GM21825 (cell line): ENCODE data around the gene SFXN3.
"Not testable (repeated sequence)": the region's sequence is repeated elsewhere in the genome, so short reads cannot be mapped to it uniquely, and the experiment has no call there.

Experiments
- ATAC-seq: cut with Tn5 transposase; IDR thresholded peaks from one replicate; pipeline ENCODE4 v1.9.1; 2021; ENCODE audit warnings: mild to moderate bottlenecking, moderate library complexity; ENCODE audit not compliant: unreplicated experiment

SFXN3 gene

DNA sequence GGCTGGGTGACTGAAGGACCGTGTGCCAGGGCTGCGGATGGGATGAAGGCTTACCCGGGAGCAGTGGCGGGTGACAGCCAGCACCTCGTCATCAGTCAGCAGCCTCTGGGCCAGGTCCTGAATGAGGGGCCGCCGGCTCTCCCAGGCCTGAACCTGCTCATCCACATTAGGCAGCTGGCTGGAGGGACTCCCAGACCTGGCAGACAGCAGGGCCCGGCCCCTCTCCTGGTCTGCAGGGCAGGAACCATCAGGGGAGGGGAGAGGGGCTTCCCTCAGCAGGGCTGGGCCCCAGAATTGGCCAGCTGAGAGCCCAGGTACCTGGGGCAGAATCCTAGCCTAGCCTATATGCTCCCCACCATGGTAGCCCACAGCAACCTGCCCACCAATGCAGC lies 15.5 kb upstream of the SFXN3 start:
- ATAC-seq = no peak

DNA sequence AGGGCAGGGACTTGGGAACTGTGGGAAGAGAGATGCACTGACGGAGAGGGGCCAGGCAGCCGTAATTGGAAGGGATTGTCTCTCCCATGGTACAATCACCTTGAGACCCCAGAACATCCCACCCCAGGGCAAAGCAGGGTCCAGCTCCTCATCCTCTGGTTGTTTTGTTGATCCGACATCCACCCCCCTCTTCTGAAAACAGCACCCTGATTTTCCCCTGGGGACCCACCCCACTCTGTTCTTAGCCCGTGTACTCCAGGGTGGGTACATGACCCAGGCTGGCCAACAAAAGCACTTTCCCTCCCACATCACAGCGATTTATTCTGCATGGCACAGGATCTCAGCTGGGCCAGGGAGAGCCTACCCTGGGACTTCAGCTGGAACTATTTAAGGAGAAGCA lies 14.2 kb upstream of the SFXN3 start:
- no peak for ATAC-seq

DNA sequence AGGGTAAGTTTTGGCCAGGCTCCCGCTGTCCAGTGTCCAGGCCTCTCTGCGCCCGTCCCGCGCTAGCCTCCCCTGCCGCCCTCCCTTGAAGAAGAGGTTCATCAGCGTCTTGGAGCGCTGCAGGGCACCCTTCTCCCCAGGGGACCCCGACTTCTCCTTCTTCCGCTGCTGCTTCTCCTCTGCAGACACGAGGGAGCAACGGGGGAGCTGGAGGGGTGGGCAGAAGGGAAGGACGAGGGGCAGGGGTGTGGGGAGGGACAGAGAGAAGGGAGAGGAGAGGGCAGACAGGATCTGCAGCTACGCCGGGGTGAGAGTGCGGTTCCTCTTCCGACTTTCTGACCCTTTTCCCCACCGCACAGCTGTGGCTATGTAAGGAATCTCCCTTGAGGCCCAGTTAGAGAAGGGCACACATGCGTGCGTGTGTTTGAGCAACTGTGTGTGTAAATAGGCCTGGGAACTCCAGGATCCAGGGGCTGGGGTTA lies 12.9 kb upstream of the SFXN3 start:
- no peak for ATAC-seq

DNA sequence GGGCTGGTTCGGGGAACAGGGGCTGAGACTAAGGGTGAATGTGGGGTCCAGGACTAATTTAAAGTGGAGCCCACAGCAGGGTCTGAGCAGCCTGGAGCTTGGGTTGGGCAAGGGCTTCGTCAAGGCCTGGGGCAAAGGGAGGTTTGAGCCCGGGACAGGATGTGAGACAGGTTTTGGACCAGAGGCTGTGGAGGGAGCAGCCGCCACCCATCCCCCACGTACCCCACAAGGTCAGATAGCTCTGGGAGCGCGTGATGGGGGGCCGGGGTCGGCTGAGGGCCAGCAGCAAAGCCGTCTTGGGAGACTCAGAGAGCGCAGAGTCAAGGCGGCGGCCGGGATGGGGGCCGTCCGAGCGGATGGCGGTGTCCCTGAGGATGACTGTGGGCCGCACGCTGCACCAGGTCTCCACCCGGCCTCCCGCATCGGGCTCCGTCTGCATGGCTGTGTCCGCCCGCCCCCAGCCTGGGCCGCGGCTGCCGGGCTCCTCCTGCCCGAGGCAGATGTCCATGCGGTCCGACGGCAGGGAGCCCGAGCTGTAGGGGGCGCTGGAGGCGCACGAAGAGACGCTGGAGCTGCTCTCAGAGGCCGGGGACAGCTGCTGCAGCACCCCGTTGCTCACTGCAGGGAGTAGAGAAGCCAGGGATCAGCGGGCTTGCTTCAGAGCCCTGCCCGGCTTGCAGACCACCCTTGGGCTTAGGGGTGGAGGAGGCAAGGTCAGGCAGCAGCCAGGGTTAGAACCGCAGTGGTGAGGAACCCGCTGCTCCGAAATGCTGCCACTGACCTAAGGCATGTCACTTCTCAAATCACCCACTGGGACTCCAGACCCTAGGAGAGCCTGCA lies 12.2 kb upstream of the SFXN3 start:
- no peak for ATAC-seq

DNA sequence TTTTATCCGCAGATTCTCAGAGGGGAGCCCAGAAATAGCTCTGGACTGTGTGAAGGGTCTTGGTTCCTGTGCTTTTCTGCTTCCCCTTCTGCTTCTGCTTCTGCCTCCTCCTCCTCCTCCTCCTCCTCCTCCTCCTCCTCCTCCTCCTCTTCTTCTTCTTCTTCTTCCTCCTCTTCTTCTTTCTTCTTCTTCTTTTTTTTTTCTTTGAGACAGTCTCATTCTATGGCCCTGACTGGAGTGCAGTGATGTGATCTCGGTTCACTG lies 11.7 kb upstream of the SFXN3 start:
- no peak for ATAC-seq

DNA sequence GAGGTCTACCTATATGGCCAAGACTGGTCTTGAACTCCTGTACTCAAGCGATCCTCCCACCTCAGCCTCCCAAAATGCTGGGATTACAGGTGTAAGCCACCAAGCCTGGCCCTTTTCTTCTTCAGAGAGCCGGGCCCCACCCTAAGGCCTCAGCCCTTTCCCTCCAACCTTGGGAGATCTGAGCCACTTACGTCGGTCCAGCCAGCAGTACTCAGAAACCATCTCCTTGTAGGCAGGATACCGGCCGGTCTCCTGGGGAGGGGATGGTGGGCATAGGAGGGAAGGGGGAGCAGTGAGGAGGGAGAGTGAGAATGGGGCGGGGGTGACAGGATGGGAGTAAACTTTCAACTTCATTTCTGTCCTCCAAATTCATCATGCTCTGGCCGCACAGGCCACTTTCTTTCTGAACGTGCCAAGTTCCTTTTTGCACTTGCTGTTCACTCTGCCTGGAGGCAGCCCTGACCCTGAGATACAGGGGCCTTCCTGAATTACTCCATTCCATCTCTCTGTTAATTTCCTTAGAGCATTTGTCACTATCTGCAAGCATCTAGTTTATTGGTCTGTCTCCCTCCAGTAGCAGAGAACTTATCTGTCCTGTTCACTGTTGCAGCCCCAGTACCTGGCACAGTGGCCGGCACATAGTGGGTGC lies 10.5 kb upstream of the SFXN3 start:
- ATAC-seq = no peak

DNA sequence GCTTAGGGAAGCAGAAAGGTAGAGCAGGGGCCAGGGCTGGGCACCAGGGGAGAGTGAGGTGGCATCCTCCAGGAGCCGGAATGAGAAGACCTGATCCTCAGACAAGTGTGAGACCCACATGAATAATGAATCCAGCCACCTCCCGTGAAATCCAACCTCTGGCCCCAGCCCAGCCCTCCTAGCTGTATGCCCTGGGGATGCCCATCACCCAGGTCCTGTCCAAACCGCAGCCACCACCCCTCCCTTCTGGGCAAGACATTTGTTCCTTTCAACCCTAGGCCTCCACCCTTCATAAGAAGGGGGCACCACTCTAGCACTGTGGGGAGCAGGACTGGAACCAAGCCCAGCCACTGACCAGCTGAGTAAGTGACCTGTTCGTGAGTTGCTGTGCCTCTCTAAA lies 9.8 kb upstream of the SFXN3 start:
- ATAC-seq = no peak

DNA sequence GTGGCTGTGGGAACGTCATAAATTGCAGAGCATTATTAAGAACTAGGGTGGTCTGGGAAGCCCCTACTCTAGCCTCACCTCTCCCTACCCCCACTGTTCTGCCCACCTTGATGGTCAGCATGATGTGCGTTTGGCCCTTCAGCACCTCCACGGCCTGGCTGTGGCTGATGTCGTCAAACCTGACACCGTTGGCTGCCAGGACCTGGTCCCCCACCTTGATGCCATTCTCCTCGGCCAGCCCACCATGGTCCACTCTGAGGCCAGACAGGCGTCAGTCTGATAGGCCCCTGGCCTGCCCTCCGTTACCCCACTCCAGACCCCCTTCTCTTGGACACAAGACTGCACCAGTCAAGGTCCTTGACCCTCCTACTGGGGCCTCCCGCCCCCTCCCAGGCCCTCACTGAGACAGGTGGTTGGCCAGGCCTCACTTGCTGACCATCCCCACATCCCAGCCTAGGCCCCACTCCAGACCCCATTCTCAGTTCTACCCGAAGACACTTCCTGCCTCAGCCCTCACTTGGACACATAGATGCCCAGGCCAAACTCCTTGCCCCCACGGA lies 9.3 kb upstream of the SFXN3 start:
- ATAC-seq = no peak

DNA sequence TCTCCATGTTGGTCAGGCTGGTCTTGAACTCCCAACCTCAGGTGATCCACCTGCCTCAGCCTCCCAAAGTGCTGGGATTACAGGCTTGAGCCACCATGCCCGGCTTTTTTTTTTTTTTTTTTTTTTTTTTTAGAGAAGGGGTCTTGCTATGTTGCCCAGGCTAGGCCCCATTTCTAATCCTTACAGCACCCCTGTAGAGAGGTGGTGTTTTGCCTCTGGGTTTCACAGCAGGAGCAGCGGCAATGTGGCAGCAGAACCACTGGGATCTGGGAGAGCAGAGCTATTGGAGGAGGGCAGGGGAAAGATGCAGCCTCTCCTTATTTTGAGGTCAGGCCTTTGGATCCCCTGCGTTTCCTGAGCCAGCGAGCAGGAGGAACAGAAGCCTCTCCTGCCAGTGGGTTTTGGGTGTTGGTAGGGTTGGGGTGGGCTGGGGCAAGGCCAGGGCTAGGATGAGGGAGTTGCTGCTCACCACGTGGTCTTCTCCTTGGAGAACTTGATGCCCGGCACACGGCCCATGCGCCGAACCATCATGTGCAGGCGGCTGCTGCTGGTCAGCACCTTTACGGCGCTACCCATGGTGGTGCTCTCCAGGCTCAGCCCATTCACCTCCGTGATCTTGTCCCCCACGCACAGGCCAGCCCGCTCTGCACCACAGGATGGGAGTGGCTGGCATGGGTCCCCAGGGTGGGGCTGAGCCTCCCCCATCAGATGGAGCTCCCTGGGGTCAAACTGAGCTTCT lies 7.9 kb upstream of the SFXN3 start:
- ATAC-seq = no peak

DNA sequence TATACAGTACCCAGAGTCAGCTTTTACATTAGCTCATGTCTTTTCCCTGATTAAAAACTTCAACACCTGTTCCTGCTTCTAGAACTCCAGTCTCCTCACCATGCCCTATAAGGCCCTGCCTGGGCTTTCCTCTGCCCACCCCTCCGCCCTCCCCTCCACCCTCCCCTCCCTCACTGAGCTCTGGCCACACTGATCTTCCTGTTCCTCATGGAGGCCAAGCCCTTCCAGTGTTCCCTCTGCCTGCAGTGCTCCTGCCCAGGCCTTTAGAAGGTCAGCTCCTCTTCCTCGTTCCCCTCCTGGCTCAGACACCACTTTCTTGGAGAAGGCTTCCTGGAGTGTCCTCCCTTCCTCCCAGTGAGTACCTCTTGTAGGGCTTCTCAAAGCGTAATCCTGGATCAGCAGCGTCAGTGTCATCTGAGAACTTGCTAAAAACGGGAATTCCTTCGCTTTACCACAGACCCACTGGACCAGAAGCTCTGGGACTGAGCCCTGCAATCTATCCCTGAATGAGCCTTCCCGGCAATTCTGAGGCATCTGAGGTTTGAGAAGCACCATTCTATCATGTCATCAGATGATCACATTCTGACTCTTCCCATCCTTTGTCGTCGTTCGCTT lies 3.8 kb upstream of the SFXN3 start:
- no peak for ATAC-seq

DNA sequence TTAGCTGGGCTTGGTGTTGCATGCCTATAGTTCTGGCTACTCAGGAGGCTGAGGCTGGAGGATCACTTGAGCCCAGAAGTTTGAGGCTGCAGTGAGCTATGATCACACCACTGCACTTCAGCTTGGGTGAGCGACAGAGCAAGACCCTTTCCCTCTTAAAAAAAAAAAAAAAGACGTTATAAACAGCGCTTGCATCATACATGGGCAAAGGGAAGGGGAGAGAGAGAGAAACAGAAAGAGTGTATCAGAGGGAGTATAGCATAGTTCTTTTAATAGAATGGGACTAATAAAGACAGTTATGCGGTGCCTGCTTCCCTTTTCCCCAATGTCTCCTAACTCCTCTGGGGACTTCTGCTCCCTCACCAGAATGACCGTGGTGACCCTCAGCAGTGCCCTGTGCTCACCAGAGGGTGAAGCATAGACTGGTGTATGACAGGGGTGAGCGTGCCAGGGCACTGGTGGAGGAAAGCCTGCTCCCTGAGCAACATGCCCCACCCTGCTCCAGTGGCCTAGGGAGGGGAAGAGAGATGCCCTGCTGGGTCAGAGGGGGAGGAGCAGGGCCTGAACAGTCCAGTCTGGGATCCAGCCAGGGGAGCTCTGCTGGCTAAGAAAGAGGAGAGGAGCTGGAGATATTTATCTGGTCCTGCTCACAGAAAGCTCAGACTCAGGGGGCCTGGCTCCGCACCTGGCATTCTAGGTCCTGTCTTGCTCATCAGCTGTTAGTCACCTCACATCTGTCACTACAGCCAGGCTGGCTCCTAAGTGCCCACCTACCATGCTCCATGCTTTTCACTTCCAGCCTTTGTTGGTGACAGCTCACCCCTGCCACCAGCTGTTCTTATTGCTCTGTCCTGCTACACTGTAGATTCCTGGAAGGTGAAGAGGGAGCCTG lies 2.3 kb upstream of the SFXN3 start:
- no peak for ATAC-seq

DNA sequence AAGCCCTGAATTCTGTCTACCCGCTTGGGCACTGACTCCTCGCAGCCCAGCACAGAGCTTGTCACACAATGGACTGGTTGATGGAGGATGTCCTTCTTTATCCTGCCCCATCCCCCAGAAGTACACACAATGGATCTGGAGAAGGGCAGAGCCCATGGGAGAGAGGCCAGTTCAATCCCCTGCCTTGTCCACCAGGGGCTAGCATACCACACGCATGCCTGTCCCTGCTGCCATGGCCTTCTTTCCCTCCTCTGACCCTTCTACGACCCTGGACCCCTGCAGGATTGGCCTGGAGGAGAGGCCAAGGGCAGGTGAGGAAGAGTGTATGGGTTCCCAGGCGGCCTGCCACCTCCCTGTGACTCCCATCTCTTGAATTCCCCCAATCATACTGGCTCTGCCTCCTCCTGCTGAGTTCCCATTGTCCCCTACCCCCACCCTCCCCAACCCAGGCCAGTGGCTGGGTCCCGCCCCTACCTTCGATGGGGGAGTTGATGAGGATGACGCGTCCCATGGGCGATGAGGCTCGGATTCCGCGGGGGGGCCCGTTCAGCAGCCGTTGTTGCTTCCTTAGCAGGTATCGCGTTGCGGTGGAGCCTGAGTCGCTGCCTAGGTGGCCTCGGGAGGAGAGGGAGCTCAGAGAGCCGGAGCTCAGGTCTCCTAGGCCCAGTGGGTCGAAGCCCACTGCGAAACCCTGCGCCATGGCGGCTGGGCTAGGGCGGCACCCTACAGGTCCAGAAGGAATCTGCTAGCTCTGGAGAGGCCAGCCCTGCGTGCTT lies 1.3 kb upstream of the SFXN3 start:
- ATAC-seq = no peak

DNA sequence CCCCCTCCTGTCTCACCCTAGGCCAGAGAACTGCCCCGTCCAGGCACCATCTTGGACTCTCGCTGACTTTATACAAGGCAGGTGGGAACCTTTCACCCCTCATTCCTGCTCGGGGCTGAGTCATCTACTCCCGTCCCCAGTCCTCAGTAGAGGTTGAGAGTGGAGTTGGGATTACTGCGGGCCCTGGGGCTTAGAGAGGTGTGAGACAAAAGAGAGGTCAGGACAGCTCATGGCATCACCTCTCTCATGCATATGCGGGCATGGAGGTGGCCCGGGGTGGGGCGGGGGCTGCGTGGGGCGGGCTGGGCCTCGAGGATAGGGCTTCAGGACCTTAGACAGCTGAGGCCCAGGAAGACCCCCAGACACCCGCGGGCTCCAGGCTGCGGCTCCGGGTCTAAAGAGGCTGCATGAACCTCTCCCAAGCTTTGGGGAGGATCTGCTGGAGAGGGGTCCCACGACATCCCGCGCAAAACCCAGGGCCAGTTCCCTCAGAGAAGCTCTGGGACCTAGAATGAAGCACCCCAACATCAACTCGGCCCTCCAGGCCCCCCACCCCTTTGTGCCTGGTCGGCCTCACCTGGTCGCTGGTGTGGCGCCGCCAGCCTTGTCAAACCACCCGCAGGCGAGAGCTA lies 422 bp upstream of the SFXN3 start:
- no peak for ATAC-seq

DNA sequence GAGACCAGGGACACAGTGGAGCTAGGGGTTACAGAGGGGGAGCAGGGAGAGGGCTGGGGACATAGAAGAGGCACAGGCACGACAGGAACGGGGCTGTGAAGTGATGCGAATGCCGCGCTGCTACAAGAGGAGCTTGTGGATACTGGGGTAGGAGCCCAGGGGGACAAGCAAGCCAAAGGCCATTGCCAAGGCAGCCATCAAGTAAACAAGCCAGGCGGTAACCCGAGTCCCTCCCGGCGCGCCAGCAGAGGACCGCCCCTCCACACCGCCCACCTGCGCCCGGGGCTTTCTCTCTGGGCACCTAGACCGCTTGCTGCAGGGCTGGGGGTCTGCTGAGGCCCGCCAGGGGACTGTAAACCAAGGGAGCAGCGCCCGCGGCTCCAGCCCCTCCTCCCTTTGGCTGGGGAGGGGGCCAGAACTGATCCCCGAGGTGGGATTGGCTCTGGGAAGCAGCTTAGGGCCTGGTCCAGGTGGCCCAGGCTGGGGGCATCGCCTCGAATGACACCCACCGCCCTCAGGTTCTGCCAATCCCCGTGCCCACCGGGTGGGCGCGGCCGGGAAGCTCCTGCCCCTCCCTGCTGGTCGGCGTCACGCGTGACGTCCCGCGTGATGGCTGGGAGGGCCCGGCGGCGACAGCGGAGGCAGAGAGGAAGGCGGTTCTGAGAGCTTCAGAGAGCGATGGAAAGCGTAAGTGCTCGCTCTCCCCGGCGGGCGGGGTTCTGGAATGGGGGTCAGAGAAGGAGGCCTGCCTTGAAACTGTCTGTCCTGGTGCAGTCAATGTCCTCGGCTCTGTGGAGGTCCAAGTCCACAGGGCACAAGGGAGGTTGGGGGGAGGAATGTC lies 982 bp downstream of the SFXN3 start:
- no peak for ATAC-seq

DNA sequence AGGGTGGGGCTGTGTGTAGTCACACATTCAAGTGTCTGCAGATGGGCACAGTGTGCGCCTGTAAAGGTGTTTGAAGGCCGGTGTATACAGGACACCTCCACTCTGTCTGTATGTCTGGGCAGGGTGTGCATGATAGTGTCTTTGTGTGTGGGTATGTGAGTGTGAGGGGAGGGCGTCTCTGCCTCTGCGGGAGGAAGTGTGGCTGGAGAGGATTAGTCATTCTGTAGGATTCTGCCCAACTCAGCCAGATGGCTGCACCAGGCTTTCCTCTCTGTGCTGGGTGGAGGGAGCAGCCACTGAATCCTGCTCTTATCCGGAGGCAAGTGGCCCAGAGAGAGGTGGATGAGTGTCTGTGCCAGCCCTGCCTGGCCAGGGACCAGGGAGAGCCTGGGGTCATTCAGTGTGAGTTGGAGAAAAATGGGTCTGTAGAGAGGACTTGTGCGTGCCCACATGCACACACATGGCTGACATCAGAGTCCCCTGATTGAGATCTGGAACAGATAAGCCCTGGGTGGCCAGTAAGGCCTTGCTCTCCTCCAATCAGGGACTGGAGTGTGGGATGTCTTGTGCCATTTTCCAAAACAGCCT lies 1.7 kb downstream of the SFXN3 start:
- no peak for ATAC-seq

DNA sequence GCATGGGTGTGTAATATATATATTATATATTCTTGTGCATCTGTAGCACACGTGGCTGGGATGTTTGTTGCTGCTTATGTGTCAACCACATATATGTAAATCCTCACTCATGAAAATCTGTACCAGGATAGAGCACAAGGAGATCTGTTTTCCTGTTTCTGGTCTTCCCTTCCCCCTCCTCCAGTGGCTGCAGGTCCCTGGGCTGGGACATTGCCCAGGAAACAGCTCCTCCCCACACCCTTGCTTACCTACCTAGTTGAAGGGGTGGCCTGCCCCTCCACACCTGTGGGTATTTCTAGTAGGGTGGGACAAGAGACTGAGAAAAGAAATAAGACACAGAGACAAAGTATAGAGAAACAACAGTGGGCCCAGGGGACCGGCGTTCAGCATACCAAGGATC lies 2.2 kb downstream of the SFXN3 start:
- ATAC-seq = no peak

DNA sequence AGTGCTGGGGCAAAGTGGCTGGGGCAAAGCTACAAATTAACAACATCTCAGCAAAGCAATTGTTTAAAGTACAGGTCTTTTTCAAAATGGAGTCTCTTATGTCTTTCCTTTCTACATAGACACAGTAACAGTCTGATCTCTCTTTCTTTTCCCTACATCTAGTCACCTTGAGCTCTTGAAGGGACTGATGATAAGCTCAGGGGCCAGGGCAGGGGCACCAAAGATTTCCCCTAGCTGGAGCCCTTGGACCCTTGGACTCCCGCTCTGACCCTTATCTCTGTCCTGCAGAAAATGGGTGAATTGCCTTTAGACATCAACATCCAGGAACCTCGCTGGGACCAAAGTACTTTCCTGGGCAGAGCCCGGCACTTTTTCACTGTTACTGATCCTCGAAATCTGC lies 3.4 kb downstream of the SFXN3 start:
- not testable (repeated sequence) for ATAC-seq

DNA sequence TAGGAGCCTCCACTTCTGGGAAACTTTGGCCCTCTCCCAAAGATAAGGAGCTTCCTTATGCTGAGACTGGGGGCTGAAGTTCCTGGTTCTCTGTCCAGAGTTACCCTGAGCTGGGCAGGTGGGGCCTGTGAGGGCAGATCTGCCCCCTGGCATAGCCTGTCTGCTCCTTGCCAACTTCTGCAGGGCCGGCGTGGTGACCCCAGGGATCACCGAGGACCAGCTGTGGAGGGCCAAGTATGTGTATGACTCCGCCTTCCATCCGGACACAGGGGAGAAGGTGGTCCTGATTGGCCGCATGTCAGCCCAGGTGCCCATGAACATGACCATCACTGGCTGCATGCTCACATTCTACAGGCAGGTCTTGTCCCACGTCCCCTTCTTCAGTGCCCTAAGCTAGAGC lies 4.3 kb downstream of the SFXN3 start:
- ATAC-seq = no peak
